ENCODE data around the gene TRAF4. TPM values are rescaled to one million over a fixed set of nuclear protein-coding genes. Genes with fewer than 3 reads are reported as not detected.
A peak's percentile ranks its signal among the peaks of the same experiment; 100 is the strongest.

Gene TRAF4, protein sequence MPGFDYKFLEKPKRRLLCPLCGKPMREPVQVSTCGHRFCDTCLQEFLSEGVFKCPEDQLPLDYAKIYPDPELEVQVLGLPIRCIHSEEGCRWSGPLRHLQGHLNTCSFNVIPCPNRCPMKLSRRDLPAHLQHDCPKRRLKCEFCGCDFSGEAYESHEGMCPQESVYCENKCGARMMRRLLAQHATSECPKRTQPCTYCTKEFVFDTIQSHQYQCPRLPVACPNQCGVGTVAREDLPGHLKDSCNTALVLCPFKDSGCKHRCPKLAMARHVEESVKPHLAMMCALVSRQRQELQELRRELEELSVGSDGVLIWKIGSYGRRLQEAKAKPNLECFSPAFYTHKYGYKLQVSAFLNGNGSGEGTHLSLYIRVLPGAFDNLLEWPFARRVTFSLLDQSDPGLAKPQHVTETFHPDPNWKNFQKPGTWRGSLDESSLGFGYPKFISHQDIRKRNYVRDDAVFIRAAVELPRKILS
- 19.5 and 27.8 TPM in 2 replicates for total RNA-seq

DNA sequence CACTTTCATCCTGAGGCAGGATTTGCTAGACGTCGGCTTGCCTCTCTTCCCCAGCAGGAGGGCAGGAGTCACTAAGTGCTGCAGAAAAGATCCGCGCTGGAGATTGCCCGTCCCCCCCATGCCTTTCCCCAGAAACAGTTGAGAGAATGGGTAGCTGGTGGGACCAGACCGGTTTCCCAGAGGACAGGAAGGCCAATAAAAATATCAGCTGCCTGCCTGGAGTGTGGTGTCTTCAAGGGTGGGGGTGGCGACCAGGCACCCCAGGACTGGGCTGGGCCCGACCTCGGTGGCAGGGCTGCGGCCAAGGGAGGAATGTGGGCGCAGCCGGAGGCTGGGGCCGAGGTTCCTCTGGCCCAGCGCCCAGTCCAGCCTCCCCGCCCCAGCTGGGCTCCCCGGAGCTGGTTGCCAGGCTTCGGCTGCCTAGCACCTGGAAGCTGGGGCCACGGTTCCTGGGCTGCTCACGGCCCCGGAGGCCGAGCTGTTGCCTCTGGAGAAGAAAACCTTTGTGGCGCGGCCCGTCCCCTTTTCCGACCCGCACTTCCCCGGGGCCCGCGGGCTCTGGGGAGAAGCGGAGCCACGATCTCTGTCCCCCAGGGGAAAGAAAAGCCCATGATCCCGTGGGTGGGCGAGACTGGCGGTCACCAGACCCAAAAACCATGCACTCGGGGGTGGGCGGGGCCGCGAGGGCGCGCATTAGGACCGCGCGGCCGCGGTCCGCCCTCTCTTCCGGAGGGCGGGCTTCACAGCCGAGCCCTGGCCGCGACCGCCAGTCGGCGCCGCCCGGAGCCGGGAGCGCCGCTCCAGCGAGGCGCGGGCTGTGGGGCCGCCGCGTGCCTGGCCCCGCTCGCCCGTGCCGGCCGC lies at the start of gene TRAF4:
TRAF4 (plus strand) TSS at position 769 of the 861 bp plus-strand sequence. CDS start 102 bp downstream, outside the sequence.

DNA sequence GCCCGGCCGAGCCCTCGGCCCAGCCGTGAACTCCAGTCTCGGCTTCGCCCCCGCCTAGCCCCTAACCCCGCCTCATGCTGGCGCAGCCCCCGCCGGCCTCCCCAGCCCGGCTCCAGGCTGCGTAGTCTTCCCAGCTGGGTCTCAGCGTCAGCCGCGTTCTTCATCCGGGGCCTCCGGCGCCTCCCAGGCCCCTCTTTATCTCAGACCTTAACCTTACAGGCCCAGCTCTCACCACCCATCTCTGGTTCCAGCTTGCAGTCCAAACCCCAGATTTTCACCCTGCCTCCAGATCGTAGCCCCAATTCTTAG lies 32.1 kb upstream of the TRAF4 start, which contains the start of gene PROCA1:
PROCA1 (minus strand) TSS at position 166 of the 309 bp plus-strand sequence. CDS start 228 bp downstream, outside the sequence.

DNA sequence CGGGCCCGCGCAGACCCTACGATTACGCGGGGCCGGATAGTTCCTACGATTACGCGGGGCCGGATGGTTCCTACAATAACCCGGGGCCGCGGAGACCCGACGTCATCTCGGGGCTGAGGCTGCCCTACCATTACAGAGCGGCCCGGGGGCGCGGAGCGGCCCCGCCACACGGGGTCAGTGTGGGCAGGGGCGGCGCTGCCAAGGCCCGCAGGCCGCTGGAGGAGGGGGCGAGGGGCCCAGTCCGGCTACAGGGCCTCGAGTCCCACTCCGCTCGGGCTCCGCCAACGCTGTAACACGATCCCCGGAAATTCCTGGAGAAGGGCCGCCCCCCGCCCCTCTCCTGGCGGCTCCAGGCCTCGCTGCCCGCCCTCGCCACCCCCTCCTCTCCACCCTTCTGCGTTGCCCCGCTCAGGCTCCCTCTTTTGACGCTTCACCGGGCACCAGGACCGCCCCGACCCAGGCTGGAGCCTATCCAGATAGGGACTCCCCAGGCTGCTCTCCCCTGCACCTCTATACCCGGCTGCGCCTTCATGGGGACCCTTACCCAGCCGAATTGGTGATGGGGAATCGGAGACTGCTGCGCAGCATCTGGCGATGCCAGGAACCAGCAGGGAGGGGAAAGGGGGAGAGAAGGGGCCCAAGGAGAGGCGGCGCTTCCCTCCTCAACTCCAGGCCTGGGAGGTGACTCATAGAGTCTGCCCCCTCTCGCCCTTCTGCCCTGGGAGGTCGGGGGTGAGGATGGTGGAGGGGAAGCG lies 26.1 kb upstream of the TRAF4 start, which contains the start of gene RAB34:
RAB34 (minus strand) TSS at position 291 of the 755 bp plus-strand sequence. CDS start 602 bp downstream, outside the sequence.

DNA sequence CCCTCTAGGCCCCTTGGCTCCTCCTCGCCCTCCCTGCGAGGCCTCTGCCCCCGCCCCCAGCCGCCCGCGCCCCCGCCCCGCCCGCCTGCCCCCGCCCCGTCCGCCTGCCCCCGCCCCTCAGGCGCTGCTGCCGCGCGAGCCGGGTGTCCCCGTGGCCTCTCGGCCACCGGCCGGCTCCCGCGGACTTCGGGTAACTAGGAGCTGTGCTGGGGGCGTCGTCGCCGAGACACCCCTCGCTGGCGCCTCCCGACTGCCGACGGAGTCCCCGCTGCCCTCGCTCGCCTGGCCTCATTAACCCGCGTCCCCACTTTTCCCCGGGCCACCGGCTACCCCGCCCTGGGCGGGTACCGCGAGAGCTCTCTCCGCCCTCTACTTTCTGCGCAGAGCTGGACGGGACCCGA lies 17.6 kb upstream of the TRAF4 start, which contains the start of gene TLCD1:
TLCD1 (minus strand) TSS at position 8 of the 401 bp plus-strand sequence. CDS start 136 bp downstream, outside the sequence.

DNA sequence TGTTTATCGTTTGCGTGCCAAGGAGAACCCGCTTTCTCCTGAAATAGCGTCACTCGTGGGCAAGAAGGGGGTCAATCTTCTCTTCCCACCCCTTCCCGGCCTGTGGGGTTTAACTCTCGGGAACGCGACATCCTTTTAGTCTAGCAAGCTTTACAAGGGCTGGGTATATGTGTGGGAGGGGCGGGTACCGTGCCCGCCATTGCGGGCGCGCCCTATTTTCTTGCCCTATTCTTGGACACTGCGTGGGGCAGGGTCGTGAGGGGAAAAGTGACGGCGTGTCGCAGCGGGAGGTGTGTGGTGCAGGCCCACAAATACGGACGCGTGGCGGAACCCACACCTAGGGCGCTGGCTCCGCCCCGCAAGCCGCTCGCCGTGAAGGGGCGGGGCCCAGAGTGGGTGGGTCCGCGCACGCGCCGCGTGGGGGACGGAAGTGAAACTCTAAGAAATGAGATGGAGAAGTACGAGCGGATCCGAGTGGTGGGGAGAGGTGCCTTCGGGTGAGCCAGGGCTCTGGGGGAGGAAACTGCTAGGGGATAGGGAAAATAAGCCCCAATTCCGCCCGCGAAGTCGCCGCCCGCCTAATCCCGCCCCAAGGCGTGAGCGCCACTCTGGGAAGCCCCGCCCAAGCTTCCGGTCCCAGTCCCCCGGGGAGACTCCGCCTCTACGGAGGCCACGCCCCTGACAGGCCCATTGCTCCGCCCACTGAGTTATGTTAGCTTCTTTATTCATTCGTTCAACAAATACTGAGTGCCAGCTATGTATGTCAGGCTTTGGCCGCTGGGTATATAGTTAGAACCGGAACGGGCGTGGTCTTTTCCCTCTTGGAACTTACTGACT lies 15.2 kb upstream of the TRAF4 start, which contains the start of gene NEK8:
NEK8 (plus strand) TSS at position 425 of the 837 bp plus-strand sequence; CDS start at position 451, 26 bp downstream.

Small RNAs within 50 kb of the gene (small RNA-seq; reads per million reads assigned to genes)
- not detected for gene SNORD42A
- 0.71 reads per million, percentile 44 among the genes with 10 or more reads in this experiment for gene SNORD42B
- not detected for gene SNORD4A
- not detected for gene SNORD4B

Other genes with a start within 250 kb of the TRAF4 start
- gene FOXN1, start 237.7 kb upstream of the TRAF4 start, total RNA-seq = not detected in 2 replicates
- 15.4 and 17.8 TPM in 2 replicates for gene UNC119, start 191.4 kb upstream of the TRAF4 start, total RNA-seq
- 34.2 and 42.0 TPM in 2 replicates for gene PIGS, start 172.5 kb upstream of the TRAF4 start, total RNA-seq
- gene ALDOC, start 167.1 kb upstream of the TRAF4 start, total RNA-seq = 26.1 and 27.6 TPM in 2 replicates
- gene SPAG5, start 145.0 kb upstream of the TRAF4 start, total RNA-seq = 32.3 and 47.3 TPM in 2 replicates
- gene RSKR, start 129.8 kb upstream of the TRAF4 start, total RNA-seq = 5.1 and 9.6 TPM in 2 replicates
- gene BLTP2, start 98.9 kb upstream of the TRAF4 start, total RNA-seq = 135 and 175 TPM in 2 replicates
- gene SDF2, start 82.1 kb upstream of the TRAF4 start, total RNA-seq = 24.2 and 37.1 TPM in 2 replicates
- 43.4 and 44.8 TPM in 2 replicates for gene SUPT6H, start 81.8 kb upstream of the TRAF4 start, total RNA-seq
- 1.4 and 1.8 TPM in 2 replicates for gene PROCA1, start 32.1 kb upstream of the TRAF4 start, total RNA-seq
- gene RAB34, start 26.1 kb upstream of the TRAF4 start, total RNA-seq = 142 and 146 TPM in 2 replicates
- gene RPL23A, start 24.0 kb upstream of the TRAF4 start, total RNA-seq = 406 and 856 TPM in 2 replicates
- gene TLCD1, start 17.8 kb upstream of the TRAF4 start, total RNA-seq = 3.1 and 4.0 TPM in 2 replicates
- 1.8 and 2.9 TPM in 2 replicates for gene NEK8, start 15.2 kb upstream of the TRAF4 start, total RNA-seq
- gene FAM222B, start 98.8 kb downstream of the TRAF4 start, total RNA-seq = 3.7 and 5.7 TPM in 2 replicates
- 25.4 and 30.1 TPM in 2 replicates for gene ERAL1, start 111.0 kb downstream of the TRAF4 start, total RNA-seq
- gene FLOT2, start 153.7 kb downstream of the TRAF4 start, total RNA-seq = 32.1 and 36.7 TPM in 2 replicates
- 4.8 and 5.5 TPM in 2 replicates for gene DHRS13, start 159.1 kb downstream of the TRAF4 start, total RNA-seq
- gene PHF12, start 207.5 kb downstream of the TRAF4 start, total RNA-seq = 16.2 and 22.1 TPM in 2 replicates